Measurements from ENCODE around the gene HMCN1.

DNA sequence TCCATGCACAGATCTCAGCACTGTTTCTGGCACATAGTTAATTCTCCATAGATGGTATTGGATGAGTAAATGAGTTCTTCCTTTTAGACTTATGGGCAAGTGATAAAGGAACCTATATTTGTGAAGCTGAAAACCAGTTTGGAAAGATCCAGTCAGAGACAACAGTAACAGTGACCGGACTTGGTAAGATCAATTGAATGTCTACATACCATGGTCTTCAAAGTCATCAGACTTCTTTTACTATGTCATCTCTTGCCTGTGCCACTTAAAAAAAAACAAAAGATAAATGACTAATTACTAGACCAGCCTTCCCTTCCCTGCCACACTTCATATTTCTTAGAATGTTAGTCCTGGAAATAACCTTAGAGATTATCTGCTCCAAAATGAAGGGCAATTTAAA lies 246.7 kb downstream of the HMCN1 start:
- TF ChIP-seq, protein P1, sequence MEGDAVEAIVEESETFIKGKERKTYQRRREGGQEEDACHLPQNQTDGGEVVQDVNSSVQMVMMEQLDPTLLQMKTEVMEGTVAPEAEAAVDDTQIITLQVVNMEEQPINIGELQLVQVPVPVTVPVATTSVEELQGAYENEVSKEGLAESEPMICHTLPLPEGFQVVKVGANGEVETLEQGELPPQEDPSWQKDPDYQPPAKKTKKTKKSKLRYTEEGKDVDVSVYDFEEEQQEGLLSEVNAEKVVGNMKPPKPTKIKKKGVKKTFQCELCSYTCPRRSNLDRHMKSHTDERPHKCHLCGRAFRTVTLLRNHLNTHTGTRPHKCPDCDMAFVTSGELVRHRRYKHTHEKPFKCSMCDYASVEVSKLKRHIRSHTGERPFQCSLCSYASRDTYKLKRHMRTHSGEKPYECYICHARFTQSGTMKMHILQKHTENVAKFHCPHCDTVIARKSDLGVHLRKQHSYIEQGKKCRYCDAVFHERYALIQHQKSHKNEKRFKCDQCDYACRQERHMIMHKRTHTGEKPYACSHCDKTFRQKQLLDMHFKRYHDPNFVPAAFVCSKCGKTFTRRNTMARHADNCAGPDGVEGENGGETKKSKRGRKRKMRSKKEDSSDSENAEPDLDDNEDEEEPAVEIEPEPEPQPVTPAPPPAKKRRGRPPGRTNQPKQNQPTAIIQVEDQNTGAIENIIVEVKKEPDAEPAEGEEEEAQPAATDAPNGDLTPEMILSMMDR (IDR thresholded peaks at IDR 0.05), result no peak
- TF ChIP-seq POLR2A (IDR thresholded peaks at IDR 0.05), result no peak

Measured in lower leg skin (tissue), 3 donors.